ENCODE results near the gene CACHD1.

DNA sequence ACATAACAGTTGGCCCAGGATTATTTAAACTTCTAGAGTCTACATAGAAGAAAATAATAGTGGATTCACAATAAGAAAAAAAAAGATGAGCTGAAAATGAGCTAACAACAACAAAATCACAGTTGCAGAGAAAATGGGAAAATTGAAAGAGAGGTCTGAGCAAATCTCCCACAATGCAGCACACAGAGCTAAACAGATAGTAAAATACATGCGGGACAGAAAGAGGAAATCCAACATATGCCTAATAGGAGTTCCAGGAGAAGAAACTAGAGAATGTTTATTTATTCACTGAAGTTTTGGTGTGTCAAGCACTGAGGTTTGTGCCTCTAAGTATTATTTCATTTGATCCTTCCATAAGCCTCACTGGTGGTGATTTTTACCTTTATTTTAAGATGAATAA, 45.5 kb upstream of the CACHD1 start:
- TF ChIP-seq CTCF (IDR thresholded peaks at IDR 0.05; ENCODE audit: control extremely low read depth in 1 of 3, insufficient read depth in 1 of 3, low read depth in 1 of 3, low read length in 3 of 3): no peak
- no peak for TF ChIP-seq CREB1 (IDR thresholded peaks at IDR 0.05)
- no peak for TF ChIP-seq TCF12 (IDR thresholded peaks at IDR 0.05; ENCODE audit: low read depth, low read length)
- TF ChIP-seq POLR2AphosphoS5 (IDR thresholded peaks at IDR 0.05; ENCODE audit: low read depth, low read length): no peak
- no peak for TF ChIP-seq ZNF274 (IDR thresholded peaks at IDR 0.05; ENCODE audit: borderline replicate concordance, extremely low read depth, low read length)
- TF ChIP-seq RFX5 (IDR thresholded peaks at IDR 0.05; ENCODE audit: borderline replicate concordance, low read depth, low read length): no peak
- TF ChIP-seq, protein P1, sequence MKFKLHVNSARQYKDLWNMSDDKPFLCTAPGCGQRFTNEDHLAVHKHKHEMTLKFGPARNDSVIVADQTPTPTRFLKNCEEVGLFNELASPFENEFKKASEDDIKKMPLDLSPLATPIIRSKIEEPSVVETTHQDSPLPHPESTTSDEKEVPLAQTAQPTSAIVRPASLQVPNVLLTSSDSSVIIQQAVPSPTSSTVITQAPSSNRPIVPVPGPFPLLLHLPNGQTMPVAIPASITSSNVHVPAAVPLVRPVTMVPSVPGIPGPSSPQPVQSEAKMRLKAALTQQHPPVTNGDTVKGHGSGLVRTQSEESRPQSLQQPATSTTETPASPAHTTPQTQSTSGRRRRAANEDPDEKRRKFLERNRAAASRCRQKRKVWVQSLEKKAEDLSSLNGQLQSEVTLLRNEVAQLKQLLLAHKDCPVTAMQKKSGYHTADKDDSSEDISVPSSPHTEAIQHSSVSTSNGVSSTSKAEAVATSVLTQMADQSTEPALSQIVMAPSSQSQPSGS (IDR thresholded peaks at IDR 0.05; ENCODE audit: low read length): no peak
- TF ChIP-seq SAP30 (IDR thresholded peaks at IDR 0.05; ENCODE audit: insufficient read depth, insufficient replicate concordance, low read length): no peak
- no peak for TF ChIP-seq JUND (IDR thresholded peaks at IDR 0.05; ENCODE audit: low read length)
- no peak for TF ChIP-seq POLR2A (IDR thresholded peaks at IDR 0.05; ENCODE audit: control extremely low read depth in 1 of 2, low read depth in 2 of 2, low read length in 2 of 2)
- TF ChIP-seq CEBPB (IDR thresholded peaks at IDR 0.05; ENCODE audit: low read depth, low read length): no peak
- TF ChIP-seq SIN3A (conservative IDR thresholded peaks at IDR 0.05 in 1 of 2, IDR thresholded peaks at IDR 0.05 in 1 of 2; ENCODE audit: low read depth in 1 of 2, low read length in 2 of 2): no peak

Measured in H1 (cell line).